Measurements from ENCODE around the gene RASA1.

Gene RASA1

DNA sequence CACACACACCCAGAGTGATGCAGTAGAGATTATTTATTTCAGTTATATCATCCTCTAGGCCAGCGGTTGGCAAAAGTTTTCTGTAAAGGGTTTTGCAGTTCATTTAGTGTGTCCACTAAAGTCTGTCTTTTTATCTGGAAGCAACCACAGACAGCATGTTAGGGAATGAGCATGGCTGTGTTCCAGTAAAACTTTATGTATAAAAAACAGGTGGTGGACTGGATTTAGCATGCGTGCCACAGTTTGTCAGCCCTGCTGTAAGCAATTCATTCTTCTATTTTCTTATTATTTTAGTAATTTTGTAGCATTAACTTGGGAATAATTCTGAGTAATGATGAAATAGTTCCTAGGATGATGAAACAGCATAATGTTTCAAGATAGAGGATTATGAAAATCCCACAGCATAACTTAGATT is 93.4 kb downstream of the RASA1 start:
- TF ChIP-seq ZNF274 (IDR thresholded peaks at IDR 0.05; ENCODE audit: low read depth, low read length) = no peak
- H3K4me3 ChIP-seq (ENCODE audit: low read length) = no peak overlapping the region

DNA sequence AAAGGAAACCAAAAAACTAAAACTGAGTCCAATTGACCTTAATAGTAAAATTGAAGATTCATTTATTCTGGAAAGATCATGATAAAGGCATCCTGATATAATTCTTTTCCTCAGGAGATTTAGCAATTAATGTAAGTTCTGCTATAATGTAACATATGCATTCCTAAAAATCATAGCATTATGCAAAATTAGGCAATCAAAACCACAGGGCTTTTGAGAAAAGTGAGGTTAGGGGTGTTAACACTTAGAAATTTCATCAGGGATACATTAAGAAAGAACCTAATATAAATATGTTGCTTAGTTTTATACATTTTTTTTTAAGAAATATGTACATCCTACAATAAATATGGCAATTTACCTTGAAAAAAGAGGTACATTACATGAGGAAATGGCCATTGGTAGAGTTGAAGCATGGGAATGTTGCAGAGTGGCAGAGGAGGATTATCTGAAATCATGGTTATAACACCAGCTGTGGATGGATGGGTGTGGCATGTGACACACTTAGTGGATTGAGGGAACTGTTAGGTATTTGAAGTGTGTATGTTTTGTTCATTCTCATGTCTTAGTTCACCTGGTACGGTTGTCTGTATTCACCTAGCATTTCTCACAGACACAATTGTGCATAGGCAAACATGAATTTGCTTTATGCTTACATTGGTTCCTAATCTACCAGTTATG is 94.0 kb downstream of the RASA1 start:
- H3K4me3 ChIP-seq (ENCODE audit: low read length) = no peak overlapping the region
- TF ChIP-seq ZNF274 (IDR thresholded peaks at IDR 0.05; ENCODE audit: low read depth, low read length) = no peak

DNA sequence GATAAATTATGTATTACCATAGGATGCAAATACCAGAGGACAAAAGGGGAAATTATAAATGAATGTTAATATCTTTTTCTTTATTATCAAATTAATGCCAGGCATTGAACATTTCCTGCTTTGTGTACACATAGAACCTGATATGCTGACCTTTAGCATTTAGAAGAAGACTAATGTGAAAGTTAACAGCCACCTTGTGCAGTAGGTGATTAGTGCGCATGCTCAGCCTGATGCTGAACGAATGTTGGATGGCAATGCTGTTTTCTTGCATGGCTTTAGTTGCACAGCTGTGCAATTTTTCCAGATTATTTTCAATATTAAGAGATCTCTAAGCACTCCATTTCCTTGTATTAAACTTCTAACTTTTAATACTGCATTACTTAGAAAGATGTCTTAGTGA is 99.6 kb downstream of the RASA1 start:
- no peak for TF ChIP-seq ZNF274 (IDR thresholded peaks at IDR 0.05; ENCODE audit: low read depth, low read length)

DNA sequence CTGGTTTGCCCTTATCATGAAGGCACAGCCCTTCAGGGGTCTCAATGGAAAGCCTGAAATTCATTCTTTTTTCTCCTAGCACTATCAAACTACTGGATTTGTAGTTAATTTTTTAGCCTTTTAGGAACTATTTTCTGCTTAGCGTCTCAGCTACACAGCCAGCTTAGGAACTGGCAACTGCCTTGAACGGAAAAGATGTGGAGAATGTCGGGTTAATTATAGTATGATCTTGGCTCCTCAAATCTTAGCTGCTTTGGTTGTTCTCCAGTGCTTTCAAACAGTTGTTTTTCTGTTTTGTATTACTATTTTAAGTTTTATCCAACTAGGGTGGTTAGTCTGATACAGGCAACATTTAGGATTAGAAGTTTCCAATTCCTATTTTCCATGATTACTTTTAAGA is 100.9 kb downstream of the RASA1 start:
- H3K4me3 ChIP-seq (ENCODE audit: low read length) = no peak overlapping the region
- TF ChIP-seq ZNF274 (IDR thresholded peaks at IDR 0.05; ENCODE audit: low read depth, low read length) = no peak

More for the DNA sequence above, 99.6 kb downstream of the RASA1 start:
- no peak overlapping the region for H3K4me3 ChIP-seq (ENCODE audit: low read length)

DNA sequence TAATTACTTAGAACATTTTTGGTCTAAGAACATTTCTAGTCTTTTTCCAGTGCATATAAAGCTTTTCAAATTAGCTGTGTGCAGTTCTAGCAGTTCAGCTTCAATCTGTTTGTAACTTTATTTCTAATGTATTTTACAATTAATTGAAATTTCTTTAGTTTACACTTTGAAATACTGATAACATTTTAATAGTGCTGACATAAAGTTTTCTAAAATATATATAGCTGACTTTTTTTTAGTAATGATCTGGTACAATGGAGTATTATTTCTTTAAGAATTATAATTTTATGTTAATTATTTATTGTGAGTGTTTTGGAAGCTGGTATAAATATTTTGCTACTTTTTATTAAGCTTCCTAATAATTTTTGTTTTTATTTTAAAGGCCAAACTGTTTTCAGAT is 101.7 kb downstream of the RASA1 start:
- no peak for TF ChIP-seq ZNF274 (IDR thresholded peaks at IDR 0.05; ENCODE audit: low read depth, low read length)

DNA sequence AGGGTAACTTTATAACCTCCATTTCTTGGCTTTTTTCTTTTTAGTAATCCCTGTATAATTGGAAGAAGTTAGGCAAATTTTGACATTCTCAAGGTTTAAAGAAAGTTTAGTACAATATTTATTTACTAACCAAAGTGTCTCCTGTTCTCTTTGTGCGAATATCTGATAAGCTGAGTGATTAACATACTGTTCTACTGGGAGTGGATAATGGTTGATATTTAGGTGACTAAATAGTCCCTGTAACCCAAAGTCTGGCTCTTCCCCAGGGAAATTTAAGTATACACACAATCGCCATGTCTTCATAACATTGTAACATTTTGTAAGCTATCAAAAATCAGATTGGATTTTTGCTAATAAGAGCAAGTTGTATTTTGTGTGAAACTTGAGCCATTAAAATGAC is 105.0 kb downstream of the RASA1 start:
- H3K4me3 ChIP-seq (ENCODE audit: low read length) = no peak overlapping the region
- no peak for TF ChIP-seq ZNF274 (IDR thresholded peaks at IDR 0.05; ENCODE audit: low read depth, low read length)

More for the DNA sequence above, 101.7 kb downstream of the RASA1 start:
- H3K4me3 ChIP-seq (ENCODE audit: low read length) = no peak overlapping the region

DNA sequence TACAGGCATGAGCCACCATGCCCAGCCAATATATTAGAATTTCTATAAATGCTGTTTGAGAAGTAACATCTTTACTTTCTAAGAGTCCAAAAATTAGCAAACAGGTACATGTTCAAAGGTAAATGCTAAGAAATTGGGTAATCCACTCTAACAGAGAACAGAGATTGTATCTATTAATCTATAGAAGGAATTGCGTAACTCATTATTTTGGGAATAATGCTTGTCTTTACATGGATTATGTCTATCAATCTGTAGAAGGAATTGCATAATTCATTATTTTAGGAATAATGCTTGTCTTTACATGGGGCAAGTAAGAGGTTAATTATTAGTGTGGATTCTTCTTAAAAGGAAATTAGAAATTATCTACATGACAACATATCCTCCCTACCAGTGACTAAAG is 114.5 kb downstream of the RASA1 start:
- no peak overlapping the region for H3K4me3 ChIP-seq (ENCODE audit: low read length)
- no peak for TF ChIP-seq ZNF274 (IDR thresholded peaks at IDR 0.05; ENCODE audit: low read depth, low read length)

DNA sequence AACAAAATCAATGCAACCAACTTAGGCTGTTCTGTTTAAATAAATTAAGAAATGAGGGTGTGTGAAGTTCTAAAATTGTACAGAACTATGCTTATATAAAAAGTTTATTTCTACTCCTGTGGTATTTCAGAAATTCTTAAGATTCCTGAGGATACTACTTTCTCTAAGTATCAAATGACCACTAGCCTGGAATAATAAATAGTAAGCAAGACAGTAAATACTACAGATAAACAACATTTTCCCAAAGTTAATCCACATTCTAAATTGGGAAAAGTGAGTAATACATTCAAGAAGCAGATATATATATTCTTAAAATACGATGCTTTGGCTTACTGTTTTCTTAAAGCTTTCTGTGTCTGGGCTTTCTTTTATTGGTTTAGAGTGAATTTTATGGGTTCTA is 115.5 kb downstream of the RASA1 start:
- no peak for TF ChIP-seq ZNF274 (IDR thresholded peaks at IDR 0.05; ENCODE audit: low read depth, low read length)
- no peak overlapping the region for H3K4me3 ChIP-seq (ENCODE audit: low read length)

DNA sequence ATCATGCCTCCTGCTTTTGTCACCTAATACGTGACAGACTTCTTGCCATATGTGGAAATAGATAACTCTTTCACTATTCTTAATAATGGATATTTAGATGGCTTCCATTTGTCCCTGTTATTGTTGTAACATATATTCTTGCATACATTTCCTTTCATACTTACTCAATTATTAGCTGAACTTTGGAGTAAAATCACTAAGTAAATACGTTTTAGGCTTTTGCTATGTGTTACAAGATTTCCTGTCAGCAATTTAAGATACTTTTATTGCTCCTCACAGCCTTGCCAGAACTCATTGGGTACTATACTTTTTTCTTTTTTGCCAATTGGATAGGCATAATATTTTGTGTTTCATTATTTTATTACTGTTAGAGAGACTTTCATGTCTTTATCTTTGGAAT is 118.1 kb downstream of the RASA1 start:
- H3K4me3 ChIP-seq (ENCODE audit: low read length) = no peak overlapping the region
- TF ChIP-seq ZNF274 (IDR thresholded peaks at IDR 0.05; ENCODE audit: low read depth, low read length) = no peak

DNA sequence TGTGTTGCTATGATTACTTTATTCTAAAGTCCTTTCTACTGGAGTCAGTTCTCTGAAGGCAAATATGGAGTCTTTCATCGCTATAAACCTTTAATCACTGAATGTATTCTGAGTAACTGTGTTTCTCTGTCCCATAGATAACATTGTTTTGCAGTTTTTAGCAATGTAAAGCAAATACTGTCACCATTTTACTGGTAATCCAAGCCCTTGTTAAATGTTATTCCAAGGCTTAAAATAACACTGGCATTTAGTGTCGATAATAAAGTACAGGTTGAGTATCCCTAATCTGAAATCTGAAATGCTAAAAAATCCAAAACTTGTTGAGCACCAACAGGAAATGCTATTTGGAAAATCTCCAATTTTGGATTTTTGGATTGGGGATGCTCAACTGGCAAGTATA is 120.4 kb downstream of the RASA1 start:
- no peak overlapping the region for H3K4me3 ChIP-seq (ENCODE audit: low read length)

DNA sequence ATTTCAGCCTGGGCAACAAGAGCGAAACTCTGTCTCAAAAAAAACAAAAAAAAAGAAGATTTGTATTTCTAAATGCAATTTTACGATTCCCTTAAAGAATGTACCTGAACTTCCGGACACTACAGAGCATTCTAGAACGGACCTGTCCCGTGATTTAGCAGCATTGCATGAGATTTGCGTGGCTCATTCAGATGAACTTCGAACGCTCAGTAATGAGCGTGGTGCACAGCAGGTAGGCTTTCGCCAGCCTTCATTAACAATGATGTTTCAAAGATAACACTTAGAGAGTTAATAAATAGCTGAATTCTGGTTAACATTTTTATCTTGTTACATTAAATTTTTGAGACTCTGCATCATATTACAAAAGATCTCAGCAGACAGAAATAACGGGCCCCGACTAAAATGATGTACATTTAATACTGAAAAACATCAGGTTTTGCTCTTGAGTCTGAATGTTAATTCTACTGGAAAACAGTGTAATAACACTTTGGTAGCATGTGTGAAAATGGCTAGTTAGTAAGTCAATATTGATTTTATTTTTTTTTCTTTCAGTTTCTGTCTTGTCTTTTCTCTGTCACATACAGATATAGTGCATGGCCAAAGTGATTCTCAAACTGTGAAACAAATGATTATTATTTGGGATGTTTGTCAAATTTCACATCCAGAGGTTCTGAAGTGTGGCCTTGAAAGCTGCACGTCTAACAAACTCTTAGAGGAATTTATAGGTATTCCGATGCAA is 121.8 kb downstream of the RASA1 start:
- TF ChIP-seq ZNF274 (IDR thresholded peaks at IDR 0.05; ENCODE audit: low read depth, low read length) = no peak
- H3K4me3 ChIP-seq (ENCODE audit: low read length) = no peak overlapping the region

More for the DNA sequence above, 120.4 kb downstream of the RASA1 start:
- no peak for TF ChIP-seq ZNF274 (IDR thresholded peaks at IDR 0.05; ENCODE audit: low read depth, low read length)

DNA sequence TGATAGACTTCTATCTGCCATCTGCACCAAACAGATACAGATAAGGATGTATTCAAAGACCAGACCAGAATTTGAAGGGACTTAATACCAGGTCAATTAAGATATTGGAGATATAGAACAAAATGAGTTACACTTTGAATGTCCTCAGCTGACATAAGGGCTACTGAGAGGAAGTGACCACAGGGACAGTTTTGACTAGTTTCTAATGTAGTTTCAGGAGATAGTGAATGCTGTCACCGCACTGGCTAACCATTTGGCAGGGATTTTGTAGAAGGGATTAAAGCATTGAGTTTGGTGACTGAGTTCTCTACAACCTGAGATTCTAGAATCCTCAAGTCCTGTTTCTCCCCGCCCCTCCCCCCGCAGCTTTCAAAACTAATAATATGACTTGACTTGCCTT is 122.4 kb downstream of the RASA1 start:
- TF ChIP-seq ZNF274 (IDR thresholded peaks at IDR 0.05; ENCODE audit: low read depth, low read length) = no peak
- H3K4me3 ChIP-seq (ENCODE audit: low read length) = no peak overlapping the region

DNA sequence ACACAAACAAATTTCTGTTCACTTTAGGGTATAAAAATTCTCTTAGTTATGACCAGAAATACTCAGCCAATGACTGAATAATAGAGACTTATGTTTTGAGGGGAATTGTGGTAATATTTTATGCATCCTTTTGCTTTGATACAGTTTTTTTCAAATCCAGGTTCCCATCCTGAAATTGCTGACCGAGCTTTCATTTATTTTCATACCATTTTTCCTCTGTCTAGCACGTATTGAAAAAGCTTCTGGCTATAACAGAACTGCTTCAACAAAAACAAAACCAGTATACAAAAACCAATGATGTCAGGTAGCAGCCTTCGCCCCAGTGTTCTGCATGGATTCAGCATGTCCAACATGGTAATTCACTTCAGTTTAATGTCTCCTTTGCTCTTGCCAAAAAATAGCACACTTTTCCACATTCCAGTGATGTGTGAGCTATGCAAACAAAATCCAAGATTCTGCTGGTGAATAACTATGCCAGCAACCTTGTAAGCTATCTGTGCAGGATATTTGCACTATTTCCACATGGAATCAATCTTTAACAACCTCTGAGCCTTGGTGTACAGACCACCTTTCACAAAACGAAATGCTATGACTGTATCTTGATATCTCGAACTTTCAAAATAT is 123.0 kb downstream of the RASA1 start:
- H3K4me3 ChIP-seq (ENCODE audit: low read length) = no peak overlapping the region
- TF ChIP-seq ZNF274 (IDR thresholded peaks at IDR 0.05; ENCODE audit: low read depth, low read length) = no peak

DNA sequence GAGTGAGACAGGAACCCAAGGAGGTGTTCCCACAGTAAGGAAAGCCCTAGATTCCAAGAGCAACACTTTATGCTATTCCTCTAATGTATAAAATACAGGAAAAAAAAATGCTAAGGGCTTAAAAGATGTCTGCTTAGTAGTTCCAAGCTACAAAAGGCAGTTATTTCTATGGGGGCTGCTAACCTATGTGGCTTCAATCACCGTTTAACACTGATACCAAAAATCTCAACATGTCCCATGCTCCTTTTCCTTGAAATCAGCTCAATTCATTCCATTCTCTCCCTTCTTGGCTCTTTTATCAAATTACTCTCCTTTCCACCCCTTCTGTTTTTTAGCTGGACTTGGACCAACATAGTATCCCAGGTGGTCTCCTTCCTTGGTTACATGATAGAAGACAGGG is 124.5 kb downstream of the RASA1 start:
- H3K4me3 ChIP-seq (ENCODE audit: low read length) = no peak overlapping the region
- TF ChIP-seq ZNF274 (IDR thresholded peaks at IDR 0.05; ENCODE audit: low read depth, low read length) = no peak

DNA sequence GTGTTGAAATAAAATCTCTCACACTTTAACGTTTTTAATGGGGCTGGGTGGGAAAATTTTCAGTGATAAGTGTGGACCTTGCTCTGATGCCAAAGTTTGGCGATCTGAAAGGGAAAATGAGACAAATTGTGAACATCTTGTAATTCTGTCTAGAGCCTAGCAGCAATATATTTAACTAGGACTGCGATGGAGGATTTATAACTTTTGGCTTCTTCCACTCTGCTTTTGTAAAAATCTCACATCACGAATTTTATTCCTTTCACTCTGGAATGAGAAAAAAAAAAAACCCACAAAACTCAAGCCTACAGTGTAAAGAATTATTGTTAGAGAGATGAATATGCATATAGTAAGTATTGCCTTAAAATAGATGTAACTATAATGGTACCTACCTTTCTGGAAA is 125.1 kb downstream of the RASA1 start:
- TF ChIP-seq ZNF274 (IDR thresholded peaks at IDR 0.05; ENCODE audit: low read depth, low read length) = no peak
- H3K4me3 ChIP-seq (ENCODE audit: low read length) = no peak overlapping the region

All from GM08714 (cell line).